Measurements from ENCODE around the gene RGS13. TPM values are rescaled to one million over a fixed set of nuclear protein-coding genes. Genes with fewer than 3 reads are reported as not detected.
A peak's percentile ranks its signal among the peaks of the same experiment; 100 is the strongest.

Gene RGS13, protein sequence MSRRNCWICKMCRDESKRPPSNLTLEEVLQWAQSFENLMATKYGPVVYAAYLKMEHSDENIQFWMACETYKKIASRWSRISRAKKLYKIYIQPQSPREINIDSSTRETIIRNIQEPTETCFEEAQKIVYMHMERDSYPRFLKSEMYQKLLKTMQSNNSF
- 0.89 TPM for total RNA-seq
- 1 to 10 TPM in 1 of 8 donors, under 1 TPM in 7; 0.36 to 1.1 (median 0.58) TPM for polyA plus RNA-seq (ENCODE audit: insufficient read depth in 1 of 8, insufficient read length in 8 of 8, low replicate concordance in 1 of 8)
- long read RNA-seq, donor 1: 0 reads
- long read RNA-seq, donor 2: 0 reads
- long read RNA-seq, donor 3: 0 reads
- long read RNA-seq, donor 4: 0 reads
- long read RNA-seq, donor 5, partial matches to known transcripts: 0 of 2 reads
- long read RNA-seq, donor 5, other reads (novel, unspliced or antisense): 0 of 2 reads
- long read RNA-seq, donor 6: 0 reads
- long read RNA-seq, donor 7: 0 reads
- long read RNA-seq, donor 8: 0 reads
- long read RNA-seq, donor 9: 0 reads
- long read RNA-seq, donor 10, partial matches to known transcripts: 0 of 2 reads
- long read RNA-seq, donor 10, other reads (novel, unspliced or antisense): 0 of 2 reads
- long read RNA-seq, donor 11, partial matches to known transcripts: 0 of 1 reads
- long read RNA-seq, donor 11, other reads (novel, unspliced or antisense): 0 of 1 reads

GRCh38 chr1:192635939-192636338 is at the start of gene RGS13:
TSS of gene RGS13 (plus strand) at chr1:192636147. CDS start at chr1:192644335, 8,188 bp downstream.
- H3K4me1 ChIP-seq (ENCODE audit: control insufficient read depth, insufficient read depth, low read length): no peaks in the 10 kb centered on the region
- no peak for DNase-seq
- no peak within 1 kb of the TSS for H3K4me3 ChIP-seq (ENCODE audit: low read length)
- H3K27ac ChIP-seq (ENCODE audit: low read length): no peak within 1 kb of the TSS
- no peaks in the 10 kb centered on the region for H3K36me3 ChIP-seq (ENCODE audit: control insufficient read depth, insufficient read depth, low read length)
- H3K9me3 ChIP-seq (replicated peaks; ENCODE audit: control insufficient read depth, low read depth, low read length): no peaks in the 10 kb centered on the region
- whole genome bisulfite sequencing (ENCODE audit: insufficient coverage): no CpG with 5 or more reads among the region's 4 CpGs
- no peaks in the 10 kb centered on the region for H3K27me3 ChIP-seq (ENCODE audit: control insufficient read depth, insufficient read depth, low read length)

DNA sequence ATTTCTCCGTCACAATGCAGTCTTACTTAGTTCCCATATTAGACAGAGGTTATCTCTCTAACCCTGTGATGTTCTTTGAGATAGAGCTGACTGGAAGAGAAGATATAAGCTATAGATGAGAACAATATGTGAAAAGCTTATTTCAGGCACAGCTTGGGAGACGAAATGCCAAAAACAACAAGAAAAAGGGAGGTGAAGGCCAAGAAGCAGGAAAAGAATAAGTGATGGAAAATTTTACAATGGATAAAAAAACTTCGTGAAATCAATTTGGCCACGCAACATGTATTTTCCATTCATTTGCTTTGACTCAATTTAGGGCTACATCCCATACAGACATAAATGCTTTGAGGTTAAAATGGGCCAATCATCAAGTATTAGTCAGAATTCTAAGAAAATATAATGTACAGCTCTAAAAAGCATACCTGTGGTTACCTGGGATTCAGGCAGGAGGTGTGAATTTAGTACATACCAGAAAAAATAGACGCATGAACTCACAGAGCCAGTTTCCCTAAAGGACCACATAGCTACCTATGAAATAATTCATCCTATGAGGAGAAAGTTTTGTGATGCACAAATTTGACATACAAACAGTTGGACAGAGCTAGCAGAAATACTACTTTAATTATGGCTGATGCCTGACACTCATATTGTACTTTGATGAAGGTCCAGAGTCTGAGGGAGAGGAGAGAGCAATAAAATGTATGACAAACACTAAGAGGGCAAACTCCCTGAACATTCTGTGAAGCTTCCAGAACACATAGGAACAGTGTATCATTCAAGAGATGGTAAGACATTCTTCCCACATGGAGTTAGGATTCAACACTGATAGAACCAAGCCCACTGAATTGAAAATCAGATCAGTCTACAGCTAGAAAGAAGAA is 48.3 kb upstream of the RGS13 start:
- DNase-seq: peak; percentile 42
- no peak overlapping the region for H3K27ac ChIP-seq (ENCODE audit: low read length)

GRCh38 chr1:192588546-192588945 is 47.4 kb upstream of the RGS13 start:
- H3K9me3 ChIP-seq (replicated peaks; ENCODE audit: control insufficient read depth, low read depth, low read length): no peaks in the 10 kb centered on the region
- DNase-seq: no peak
- H3K27ac ChIP-seq (ENCODE audit: low read length): no peak overlapping the region
- H3K27me3 ChIP-seq (ENCODE audit: control insufficient read depth, insufficient read depth, low read length): no peaks in the 10 kb centered on the region
- H3K4me3 ChIP-seq (ENCODE audit: low read length): no peak overlapping the region
- no peaks in the 10 kb centered on the region for H3K4me1 ChIP-seq (ENCODE audit: control insufficient read depth, insufficient read depth, low read length)
- no peaks in the 10 kb centered on the region for H3K36me3 ChIP-seq (ENCODE audit: control insufficient read depth, insufficient read depth, low read length)
- WGBS (ENCODE audit: insufficient coverage): no CpG with 5 or more reads among the region's 1 CpG

More for the DNA sequence above, 48.3 kb upstream of the RGS13 start:
- no peaks in the 10 kb centered on the region for H3K9me3 ChIP-seq (replicated peaks; ENCODE audit: control insufficient read depth, low read depth, low read length)
- H3K4me3 ChIP-seq (ENCODE audit: low read length): no peak overlapping the region
- H3K36me3 ChIP-seq (ENCODE audit: control insufficient read depth, insufficient read depth, low read length): no peaks in the 10 kb centered on the region
- WGBS (ENCODE audit: insufficient coverage): no CpG with 5 or more reads among the region's 5 CpGs
- H3K27me3 ChIP-seq (ENCODE audit: control insufficient read depth, insufficient read depth, low read length): no peaks in the 10 kb centered on the region
- H3K4me1 ChIP-seq (ENCODE audit: control insufficient read depth, insufficient read depth, low read length): no peaks in the 10 kb centered on the region

DNA sequence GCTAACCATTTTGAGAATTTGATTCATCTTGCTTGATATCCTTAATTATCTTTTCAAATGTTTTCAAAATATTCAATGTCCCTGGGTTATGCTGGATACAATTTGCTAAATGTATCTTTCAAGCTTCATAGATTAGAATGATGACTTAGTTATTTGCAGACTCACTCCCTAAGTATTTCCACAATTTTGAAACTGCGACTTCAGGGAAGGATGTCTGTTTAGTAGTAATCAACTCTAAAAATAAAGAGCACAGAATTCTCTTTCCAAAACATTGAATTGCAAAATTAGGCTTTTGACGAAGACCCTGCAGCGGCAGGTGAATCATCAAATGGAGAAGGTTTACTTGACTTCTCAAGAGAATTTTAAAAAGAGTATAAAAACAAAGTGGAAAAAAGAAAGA is 46.1 kb upstream of the RGS13 start:
- H3K9me3 ChIP-seq (replicated peaks; ENCODE audit: control insufficient read depth, low read depth, low read length): no peaks in the 10 kb centered on the region
- no peak overlapping the region for H3K4me3 ChIP-seq (ENCODE audit: low read length)
- H3K4me1 ChIP-seq (ENCODE audit: control insufficient read depth, insufficient read depth, low read length): no peaks in the 10 kb centered on the region
- H3K27ac ChIP-seq (ENCODE audit: low read length): no peak overlapping the region
- DNase-seq: no peak
- no peaks in the 10 kb centered on the region for H3K36me3 ChIP-seq (ENCODE audit: control insufficient read depth, insufficient read depth, low read length)
- no CpG with 5 or more reads among the region's 3 CpGs for WGBS (ENCODE audit: insufficient coverage)
- H3K27me3 ChIP-seq (ENCODE audit: control insufficient read depth, insufficient read depth, low read length): no peaks in the 10 kb centered on the region

- Histone ChIP-seq H3K4me1 (ENCODE audit: control insufficient read depth, insufficient read depth, low read length) (no peaks in the 10 kb centered on the region), H3K9me3 (replicated peaks; ENCODE audit: control insufficient read depth, low read depth, low read length) (no peaks in the 10 kb centered on the region), H3K27ac (ENCODE audit: low read length) (peak overlapping the region; percentile 21), H3K27me3 (ENCODE audit: control insufficient read depth, insufficient read depth, low read length) (no peaks in the 10 kb centered on the region), H3K4me3 (ENCODE audit: low read length) (no peak overlapping the region), H3K36me3 (ENCODE audit: control insufficient read depth, insufficient read depth, low read length) (no peaks in the 10 kb centered on the region)
- peak; percentile 58 for DNase-seq
- 40% methylated on average over 1 of the region's 4 CpGs for WGBS (ENCODE audit: insufficient coverage)
These were observed 43.4 kb upstream of the RGS13 start for GRCh38 chr1:192592517-192592916.

DNA sequence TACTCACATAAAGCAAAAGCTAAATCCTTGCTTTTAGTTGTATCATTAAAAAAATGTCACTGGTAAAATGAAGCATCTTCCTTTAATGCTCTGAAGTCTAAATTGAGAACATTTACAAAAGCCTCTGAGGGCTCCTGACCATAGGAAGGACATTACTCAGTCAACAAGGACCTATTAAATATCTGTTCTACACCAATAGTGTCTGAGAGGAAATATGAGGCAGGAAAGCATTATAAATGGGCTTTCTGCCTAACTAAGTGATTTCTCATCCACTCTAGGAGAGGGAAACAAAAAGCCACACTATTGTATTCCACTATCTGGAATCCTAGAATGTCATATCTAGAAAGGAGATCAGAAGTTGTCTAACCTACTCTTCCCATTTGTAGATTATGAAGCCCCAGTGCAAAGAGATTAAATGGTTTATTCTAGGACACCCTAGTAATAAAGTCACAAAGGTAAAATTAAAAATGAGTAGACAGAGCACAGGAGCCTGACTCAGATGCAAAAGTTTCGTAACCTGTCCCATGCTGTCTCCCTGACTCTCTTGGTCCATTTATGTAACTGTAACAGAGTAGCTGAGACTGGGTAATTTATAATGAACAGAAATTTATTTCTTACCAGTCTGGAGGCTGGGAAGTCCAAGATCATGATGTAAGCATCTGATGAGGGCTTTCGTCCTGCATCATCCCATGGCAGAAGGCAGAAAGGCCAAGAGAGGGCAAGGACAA is 42.8 kb upstream of the RGS13 start:
- WGBS (ENCODE audit: insufficient coverage): 100% methylated on average over 1 of the region's 2 CpGs
- peak overlapping the region; percentile 21 for H3K27ac ChIP-seq (ENCODE audit: low read length)
- H3K4me3 ChIP-seq (ENCODE audit: low read length): no peak overlapping the region
- no peaks in the 10 kb centered on the region for H3K36me3 ChIP-seq (ENCODE audit: control insufficient read depth, insufficient read depth, low read length)
- H3K9me3 ChIP-seq (replicated peaks; ENCODE audit: control insufficient read depth, low read depth, low read length): no peaks in the 10 kb centered on the region
- H3K27me3 ChIP-seq (ENCODE audit: control insufficient read depth, insufficient read depth, low read length): no peaks in the 10 kb centered on the region
- peak; percentile 19 for DNase-seq
- H3K4me1 ChIP-seq (ENCODE audit: control insufficient read depth, insufficient read depth, low read length): no peaks in the 10 kb centered on the region

- H3K36me3 ChIP-seq (ENCODE audit: control insufficient read depth, insufficient read depth, low read length): no peaks in the 10 kb centered on the region
- no CpG with 5 or more reads among the region's 3 CpGs for WGBS (ENCODE audit: insufficient coverage)
- no peak overlapping the region for H3K27ac ChIP-seq (ENCODE audit: low read length)
- no peaks in the 10 kb centered on the region for H3K4me1 ChIP-seq (ENCODE audit: control insufficient read depth, insufficient read depth, low read length)
- DNase-seq: no peak
- H3K9me3 ChIP-seq (replicated peaks; ENCODE audit: control insufficient read depth, low read depth, low read length): no peaks in the 10 kb centered on the region
- no peak overlapping the region for H3K4me3 ChIP-seq (ENCODE audit: low read length)
- H3K27me3 ChIP-seq (ENCODE audit: control insufficient read depth, insufficient read depth, low read length): no peaks in the 10 kb centered on the region
These were observed 40.6 kb upstream of the RGS13 start for GRCh38 chr1:192595299-192595698.

GRCh38 chr1:192598589-192598988 is 37.4 kb upstream of the RGS13 start:
- no peaks in the 10 kb centered on the region for H3K4me1 ChIP-seq (ENCODE audit: control insufficient read depth, insufficient read depth, low read length)
- no CpG with 5 or more reads among the region's 3 CpGs for WGBS (ENCODE audit: insufficient coverage)
- no peak overlapping the region for H3K4me3 ChIP-seq (ENCODE audit: low read length)
- H3K27me3 ChIP-seq (ENCODE audit: control insufficient read depth, insufficient read depth, low read length): no peaks in the 10 kb centered on the region
- DNase-seq: no peak
- H3K36me3 ChIP-seq (ENCODE audit: control insufficient read depth, insufficient read depth, low read length): no peaks in the 10 kb centered on the region
- H3K9me3 ChIP-seq (replicated peaks; ENCODE audit: control insufficient read depth, low read depth, low read length): no peaks in the 10 kb centered on the region
- H3K27ac ChIP-seq (ENCODE audit: low read length): no peak overlapping the region

DNA sequence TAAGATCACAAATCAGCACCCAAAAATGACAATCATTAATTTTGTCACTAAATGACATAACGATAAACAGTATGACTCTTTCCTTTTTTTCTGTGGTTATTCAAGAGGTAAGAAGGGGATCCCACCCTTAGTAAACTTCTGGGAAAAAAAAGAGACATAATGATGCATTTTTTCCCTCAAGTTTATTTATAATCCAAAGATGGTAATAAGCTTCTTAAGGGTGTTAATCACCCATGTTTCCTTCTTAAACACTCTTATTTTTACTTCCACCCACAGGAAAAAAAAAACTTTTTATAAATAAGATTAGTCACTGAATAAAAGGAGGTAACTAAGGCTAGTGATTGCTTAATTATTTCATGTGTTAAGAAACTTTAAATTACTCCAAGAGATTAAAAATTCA is 35.7 kb upstream of the RGS13 start:
- Histone ChIP-seq H3K27ac (ENCODE audit: low read length) (no peak overlapping the region), H3K4me1 (ENCODE audit: control insufficient read depth, insufficient read depth, low read length) (no peaks in the 10 kb centered on the region), H3K36me3 (ENCODE audit: control insufficient read depth, insufficient read depth, low read length) (no peaks in the 10 kb centered on the region), H3K27me3 (ENCODE audit: control insufficient read depth, insufficient read depth, low read length) (no peaks in the 10 kb centered on the region), H3K9me3 (replicated peaks; ENCODE audit: control insufficient read depth, low read depth, low read length) (no peaks in the 10 kb centered on the region), H3K4me3 (ENCODE audit: low read length) (no peak overlapping the region)
- no peak for DNase-seq
- WGBS (ENCODE audit: insufficient coverage): no CpG with 5 or more reads among the region's 1 CpG
